ENCODE results near the gene GRM4. TPM values are rescaled to one million over a fixed set of nuclear protein-coding genes. Genes with fewer than 3 reads are reported as not detected.

Gene GRM4
- total and polyA plus RNA-seq, 11 donors = 0.20 TPM; not detected in 10

- Histone ChIP-seq H3K4me3 (no peak overlapping the region), H3K9me3 (peaks cover 0 to 4% (median 0%) of the 10 kb centered on the region in 12 donors), H3K27ac (no peak overlapping the region), H3K4me1 (no peaks in the 10 kb centered on the region), H3K27me3 (peaks cover 7 to 46% (median 20%) of the 10 kb centered on the region in 9 donors), H3K36me3 (no peaks in the 10 kb centered on the region)
- DNase-seq (no peak), ATAC-seq (no peak)
- TF ChIP-seq POLR2A (IDR thresholded peaks at IDR 0.05) = no peak
- TF ChIP-seq CTCF (IDR thresholded peaks at IDR 0.05) = no peak
- intact Hi-C loops (cut with DNase I) = no loop called here
- WGBS, 4 donors = 70 to 74% (median 71%) methylated on average over 7 of the region's 7 CpGs
Observed at GRCh38 chr6:34095136-34095505, 50.8 kb downstream of the GRM4 start.

GRCh38 chr6:34094474-34095135 is 51.3 kb downstream of the GRM4 start:
- 30 to 33% (median 33%) methylated on average over 11 to 12 of the region's 12 CpGs for WGBS, 4 donors
- Histone ChIP-seq H3K27me3 (peaks cover 7 to 46% (median 20%) of the 10 kb centered on the region in 9 donors), H3K36me3 (no peaks in the 10 kb centered on the region), H3K27ac (no peak overlapping the region), H3K4me1 (no peaks in the 10 kb centered on the region), H3K9me3 (peaks cover 0 to 4% (median 0%) of the 10 kb centered on the region in 12 donors), H3K4me3 (no peak overlapping the region)
- no peak for DNase-seq
- no peak for ATAC-seq
- TF ChIP-seq CTCF (IDR thresholded peaks at IDR 0.05) (no peak), POLR2A (IDR thresholded peaks at IDR 0.05) (no peak)
- intact Hi-C loops (cut with DNase I) = no loop called here

- Histone ChIP-seq H3K27me3 (peaks cover 7 to 46% (median 20%) of the 10 kb centered on the region in 9 donors), H3K4me3 (no peak overlapping the region), H3K27ac (no peak overlapping the region), H3K36me3 (no peaks in the 10 kb centered on the region), H3K4me1 (no peaks in the 10 kb centered on the region), H3K9me3 (peaks cover 0 to 4% (median 0%) of the 10 kb centered on the region in 12 donors)
- ATAC-seq = no peak
- intact Hi-C loops (cut with DNase I) = no loop called here
- WGBS, 4 donors = 36 to 50% (median 48%) methylated on average over 4 of the region's 4 CpGs
- no peak for DNase-seq
- TF ChIP-seq CTCF (IDR thresholded peaks at IDR 0.05) = no peak
- TF ChIP-seq POLR2A (IDR thresholded peaks at IDR 0.05) = no peak
Observed at GRCh38 chr6:34093854-34094430, 51.9 kb downstream of the GRM4 start.

- no peak for DNase-seq
- TF ChIP-seq CTCF (IDR thresholded peaks at IDR 0.05) (no peak), POLR2A (IDR thresholded peaks at IDR 0.05) (no peak)
- Histone ChIP-seq H3K27ac (no peak overlapping the region), H3K9me3 (peaks cover 0 to 4% (median 0%) of the 10 kb centered on the region in 12 donors), H3K4me1 (no peaks in the 10 kb centered on the region), H3K27me3 (peaks cover 7 to 41% (median 20%) of the 10 kb centered on the region in 9 donors), H3K4me3 (no peak overlapping the region), H3K36me3 (no peaks in the 10 kb centered on the region)
- intact Hi-C loops (cut with DNase I) = no loop called here
- WGBS, 4 donors = 85 to 91% (median 90%) methylated on average over 6 of the region's 6 CpGs
- no peak for ATAC-seq
Observed at GRCh38 chr6:34093206-34093605, 52.7 kb downstream of the GRM4 start.

All from heart left ventricle (tissue), 16 donors.